ENCODE results near the gene CLASP2.

The CLASP2 gene

GRCh38 chr3:33650495-33650894 is 67.6 kb downstream of the CLASP2 start:
- TF ChIP-seq, protein P1, sequence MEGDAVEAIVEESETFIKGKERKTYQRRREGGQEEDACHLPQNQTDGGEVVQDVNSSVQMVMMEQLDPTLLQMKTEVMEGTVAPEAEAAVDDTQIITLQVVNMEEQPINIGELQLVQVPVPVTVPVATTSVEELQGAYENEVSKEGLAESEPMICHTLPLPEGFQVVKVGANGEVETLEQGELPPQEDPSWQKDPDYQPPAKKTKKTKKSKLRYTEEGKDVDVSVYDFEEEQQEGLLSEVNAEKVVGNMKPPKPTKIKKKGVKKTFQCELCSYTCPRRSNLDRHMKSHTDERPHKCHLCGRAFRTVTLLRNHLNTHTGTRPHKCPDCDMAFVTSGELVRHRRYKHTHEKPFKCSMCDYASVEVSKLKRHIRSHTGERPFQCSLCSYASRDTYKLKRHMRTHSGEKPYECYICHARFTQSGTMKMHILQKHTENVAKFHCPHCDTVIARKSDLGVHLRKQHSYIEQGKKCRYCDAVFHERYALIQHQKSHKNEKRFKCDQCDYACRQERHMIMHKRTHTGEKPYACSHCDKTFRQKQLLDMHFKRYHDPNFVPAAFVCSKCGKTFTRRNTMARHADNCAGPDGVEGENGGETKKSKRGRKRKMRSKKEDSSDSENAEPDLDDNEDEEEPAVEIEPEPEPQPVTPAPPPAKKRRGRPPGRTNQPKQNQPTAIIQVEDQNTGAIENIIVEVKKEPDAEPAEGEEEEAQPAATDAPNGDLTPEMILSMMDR (IDR thresholded peaks at IDR 0.05; ENCODE audit: extremely low read depth, missing control alignments), result no peak
- no peak for DNase-seq (ENCODE audit: low spot score)

- DNase-seq (ENCODE audit: low spot score), result no peak
- TF ChIP-seq, protein P1 (IDR thresholded peaks at IDR 0.05; ENCODE audit: extremely low read depth, missing control alignments), result no peak
These were observed 69.3 kb downstream of the CLASP2 start for GRCh38 chr3:33648793-33649192.

DNA sequence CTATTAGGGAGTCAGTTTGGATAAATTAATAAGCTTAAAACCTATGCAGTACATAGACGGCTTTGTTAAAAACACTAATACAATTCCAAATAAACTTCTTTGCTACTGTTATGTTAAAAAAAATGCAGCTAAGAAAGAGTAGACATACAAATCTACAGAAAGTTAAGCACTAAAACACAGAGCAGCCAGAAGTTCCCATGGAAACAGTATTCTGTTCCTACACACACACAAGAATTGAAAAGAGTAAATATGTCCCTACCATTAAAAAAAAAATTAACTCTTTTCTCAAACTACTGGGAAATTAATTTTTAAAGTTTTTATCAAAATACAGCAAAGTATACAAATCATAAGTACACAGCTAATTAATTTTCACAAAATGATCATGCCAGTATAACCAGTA is 71.6 kb downstream of the CLASP2 start:
- no peak for DNase-seq (ENCODE audit: low spot score)
- TF ChIP-seq, protein P1 (IDR thresholded peaks at IDR 0.05; ENCODE audit: extremely low read depth, missing control alignments), result no peak

DNA sequence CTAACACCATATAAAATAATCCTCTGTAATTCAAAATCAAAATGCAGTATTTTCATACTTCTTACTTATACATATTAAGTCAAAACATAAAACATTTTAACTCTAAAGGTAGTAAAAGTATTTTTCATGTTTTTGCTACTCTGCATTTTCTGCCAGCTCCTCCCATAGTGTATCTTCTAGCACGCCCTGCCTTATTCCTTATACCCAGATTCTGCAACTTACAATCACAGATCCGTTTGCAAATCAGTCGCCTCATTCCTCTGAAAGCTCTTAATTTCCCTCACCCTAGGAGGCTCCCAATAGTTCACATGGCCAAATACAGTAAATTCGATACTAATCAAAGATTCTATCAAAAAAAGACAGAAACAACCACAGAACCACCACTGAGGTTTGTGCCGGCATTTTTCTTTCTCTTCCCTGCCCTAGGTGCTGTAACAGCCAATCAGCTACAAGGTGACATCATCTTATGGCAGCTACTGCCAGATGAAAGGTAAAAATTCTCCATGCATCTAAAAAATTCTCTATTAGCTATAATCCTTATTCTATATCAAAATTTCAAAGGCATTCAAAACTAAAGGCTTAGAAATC is 72.9 kb downstream of the CLASP2 start:
- TF ChIP-seq, protein P1 (IDR thresholded peaks at IDR 0.05; ENCODE audit: extremely low read depth, missing control alignments), result no peak
- no peak for DNase-seq (ENCODE audit: low spot score)

- DNase-seq (ENCODE audit: low spot score), result no peak
- TF ChIP-seq, protein P1 (IDR thresholded peaks at IDR 0.05; ENCODE audit: extremely low read depth, missing control alignments), result no peak
These were observed 73.5 kb downstream of the CLASP2 start for GRCh38 chr3:33644582-33644981.

DNA sequence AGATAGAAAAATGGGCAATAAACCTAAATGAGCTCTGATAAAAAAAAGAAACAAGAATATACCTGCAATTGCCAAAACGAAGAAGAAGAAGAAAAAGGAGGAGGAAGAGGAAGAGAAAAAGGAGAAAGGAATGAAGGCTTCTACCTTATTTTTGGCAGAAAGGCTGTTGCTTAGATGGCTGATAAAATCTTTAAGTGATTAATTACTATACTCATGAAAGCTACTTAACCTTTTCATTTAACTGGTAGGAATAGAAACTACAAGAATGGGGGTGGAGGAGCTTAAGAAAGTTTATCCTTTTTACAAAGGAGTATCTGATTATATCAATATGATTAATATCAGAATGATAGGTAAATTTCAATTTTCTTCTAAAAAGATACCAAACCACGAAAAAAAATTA is 75.2 kb downstream of the CLASP2 start:
- TF ChIP-seq, protein P1 (IDR thresholded peaks at IDR 0.05; ENCODE audit: extremely low read depth, missing control alignments), result no peak
- DNase-seq (ENCODE audit: low spot score), result no peak

- TF ChIP-seq, protein P1 (IDR thresholded peaks at IDR 0.05; ENCODE audit: extremely low read depth, missing control alignments), result no peak
- no peak for DNase-seq (ENCODE audit: low spot score)
These were observed 78.2 kb downstream of the CLASP2 start for GRCh38 chr3:33639889-33640288.

Data from GM20000 (cell line).